GM23338 (cell line): ENCODE results near the gene NPEPL1. TPM values are rescaled to one million over a fixed set of nuclear protein-coding genes. Genes with fewer than 3 reads are reported as not detected.

Experiments
- ATAC-seq: fragments of 200-7000 bp; cut with Tn5 transposase; 3 replicates; pipeline ENCODE4 v1.9.1; 2020
- DNase-seq: peaks from one replicate; pipeline ENCODE4 v3.0.0-alpha.2; 2015; ENCODE audit warnings: low spot score
- H2AFZ ChIP-seq: fragments of 200-600 bp; sonication (generic); 2 replicates; pipeline ENCODE4 v1.8.0; 2016; ENCODE audit warnings: antibody characterized with exemption, mild to moderate bottlenecking, moderate library complexity
- H3F3A ChIP-seq: fragments of 200-600 bp; sonication (generic); replicated peaks from 2 replicates; pipeline ENCODE4 v1.8.0; 2017; ENCODE audit warnings: antibody characterized with exemption, mixed run types, low read depth
- H3K27ac ChIP-seq: fragments of 200-600 bp; sonication (generic); 2 replicates; pipeline ENCODE4 v1.6.1; 2016; ENCODE audit warnings: low read depth
- H3K27me3 ChIP-seq: fragments of 200-600 bp; sonication (generic); 2 replicates; pipeline ENCODE4 v1.8.0; 2016; ENCODE audit warnings: mild to moderate bottlenecking, mixed run types, moderate library complexity; ENCODE audit not compliant: insufficient read depth
- H3K36me3 ChIP-seq: fragments of 200-600 bp; sonication (generic); 2 replicates; pipeline ENCODE4 v1.8.0; 2016; ENCODE audit warnings: mild to moderate bottlenecking; ENCODE audit not compliant: insufficient read depth
- H3K4me1 ChIP-seq: fragments of 200-600 bp; sonication (generic); 2 replicates; pipeline ENCODE4 v1.8.0; 2016; ENCODE audit warnings: mild to moderate bottlenecking, moderate library complexity; ENCODE audit not compliant: insufficient read depth
- H3K4me2 ChIP-seq: fragments of 200-600 bp; sonication (generic); 2 replicates; pipeline ENCODE4 v1.7.1; 2017; ENCODE audit warnings: mixed run types
- H3K4me3 ChIP-seq: fragments of 200-600 bp; sonication (generic); 2 replicates; pipeline ENCODE4 v1.6.1; 2016; ENCODE audit warnings: mixed run types
- H3K79me2 ChIP-seq: fragments of 200-600 bp; sonication (generic); replicated peaks from 2 replicates; pipeline ENCODE4 v1.8.0; 2017; ENCODE audit warnings: mild to moderate bottlenecking; ENCODE audit not compliant: insufficient read depth
- H3K9me2 ChIP-seq: fragments of 200-600 bp; sonication (generic); 2 replicates; pipeline ENCODE4 v1.8.0; 2017; ENCODE audit not compliant: insufficient read depth
- H4K20me1 ChIP-seq: fragments of 200-600 bp; sonication (generic); replicated peaks from 2 replicates; pipeline ENCODE4 v1.8.0; 2017; ENCODE audit warnings: mild to moderate bottlenecking; ENCODE audit not compliant: insufficient read depth
- H3K27ac Mint-ChIP-seq: 2 replicates; pipeline ENCODE4 v1.8.0; 2020; ENCODE audit warnings: inconsistent platforms, mild to moderate bottlenecking, moderate library complexity, mixed read lengths
- H3K27me3 Mint-ChIP-seq: 3 replicates; pipeline ENCODE4 v1.8.0; 2022; ENCODE audit warnings: low read depth, mild to moderate bottlenecking, moderate library complexity, mixed read lengths, inconsistent platforms; ENCODE audit not compliant: insufficient read depth, poor library complexity
- H3K36me3 Mint-ChIP-seq: 3 replicates; pipeline ENCODE4 v1.8.0; 2021; ENCODE audit warnings: low read depth, mild to moderate bottlenecking, inconsistent platforms, moderate library complexity, mixed read lengths
- H3K4me1 Mint-ChIP-seq: 3 replicates; pipeline ENCODE4 v1.8.0; 2020; ENCODE audit warnings: mild to moderate bottlenecking, inconsistent platforms, mixed read lengths
- H3K4me3 Mint-ChIP-seq: 3 replicates; pipeline ENCODE4 v1.8.0; 2021; ENCODE audit warnings: moderate library complexity, mild to moderate bottlenecking, inconsistent platforms, mixed read lengths
- H3K9me3 Mint-ChIP-seq: 3 replicates; pipeline ENCODE4 v1.8.0; 2020; ENCODE audit warnings: moderate library complexity, mild to moderate bottlenecking, inconsistent platforms, mixed read lengths
- CREB1 ChIP-seq: fragments of 250-450 bp; sonication (Bioruptor Pico); IDR thresholded peaks from 2 replicates; pipeline ENCODE4 v1.5.0; 2020; ENCODE audit warnings: low read depth, mild to moderate bottlenecking, moderate library complexity
- EZH2 ChIP-seq: fragments of 200-600 bp; sonication (generic); IDR thresholded peaks from one replicate; pipeline ENCODE4 v1.8.0; 2017; ENCODE audit warnings: antibody characterized with exemption, mild to moderate bottlenecking, low read depth; ENCODE audit not compliant: unreplicated experiment
- EZH2phosphoT487 ChIP-seq: fragments of 200-600 bp; sonication (generic); IDR thresholded peaks from one replicate; pipeline ENCODE4 v1.8.1; 2018; ENCODE audit warnings: antibody characterized with exemption; ENCODE audit not compliant: unreplicated experiment
- JUNB ChIP-seq: IDR thresholded peaks from one replicate; pipeline ENCODE4 v1.6.1; 2016; ENCODE audit warnings: antibody characterized with exemption; ENCODE audit not compliant: unreplicated experiment
- NANOG ChIP-seq: IDR thresholded peaks from 2 replicates; pipeline ENCODE4 v1.6.1; 2016; ENCODE audit warnings: antibody characterized with exemption, borderline replicate concordance
- POLR2AphosphoS5 ChIP-seq: IDR thresholded peaks from 2 replicates; pipeline ENCODE4 v1.6.1; 2016; ENCODE audit warnings: antibody characterized with exemption, low read depth
- ZNF331 ChIP-seq: fragments of 250-450 bp; sonication (Bioruptor Pico); IDR thresholded peaks from 2 replicates; pipeline ENCODE4 v1.5.0; 2020; ENCODE audit warnings: low read depth, mild to moderate bottlenecking, moderate library complexity
- polyA plus RNA-seq: library from polyadenylated mRNA; unstranded; fragments of >200 nt; fragmentation: Nextera tagmentation; extraction: Ambion mirVana; gene quantifications from 2 replicates; pipeline ENCODE4 v1.2.1, GENCODE V29; 2016
- total RNA-seq: library from RNA; depleted of rRNA; stranded (reverse); fragments of >200 nt; shearing (Covaris generic); gene quantifications from 2 replicates; pipeline ENCODE4 v1.2.3, GENCODE V29; 2014
- TF ChIP-seq, protein P1 (sequence below): IDR thresholded peaks from 2 replicates; pipeline ENCODE4 v1.6.1; 2016; ENCODE audit warnings: antibody characterized with exemption
- TF ChIP-seq, protein P2 (sequence below): IDR thresholded peaks from one replicate; pipeline ENCODE4 v1.6.1; 2018; ENCODE audit warnings: antibody characterized with exemption; ENCODE audit not compliant: unreplicated experiment
- TF ChIP-seq, protein P3 (sequence below): fragments of 250-450 bp; sonication (Bioruptor Pico); IDR thresholded peaks from 2 replicates; pipeline ENCODE4 v1.5.0; 2020; ENCODE audit warnings: mild to moderate bottlenecking, moderate library complexity

The NPEPL1 gene
- total and polyA plus RNA-seq, 2 experiments from 2014 or later, result 23.5 to 30.0 TPM

DNA sequence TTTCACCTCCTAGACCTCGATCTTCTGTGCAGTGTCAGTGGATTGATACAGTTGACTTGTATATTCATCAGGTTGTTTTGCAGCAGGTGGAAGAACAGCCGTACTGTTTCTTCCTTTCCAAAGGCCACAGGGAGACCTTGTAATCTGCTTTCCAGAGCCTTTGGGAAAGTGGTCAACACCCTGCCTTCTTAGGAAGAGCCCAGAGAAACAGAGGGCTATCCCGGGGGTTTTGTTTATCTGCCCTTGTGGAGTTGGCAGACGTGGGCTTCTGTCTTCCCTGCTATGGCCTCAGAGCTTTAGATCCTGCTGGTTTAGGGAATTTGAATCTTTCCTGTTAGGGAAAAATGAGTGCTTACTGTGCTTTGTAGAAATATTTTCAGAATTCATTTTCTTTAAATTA, 21.9 kb upstream of the NPEPL1 start:
- Mint-ChIP-seq H3K36me3 (peaks cover 67% of the 10 kb centered on the region), H3K4me1 (peaks cover 68% of the 10 kb centered on the region), H3K27me3 (no peaks in the 10 kb centered on the region), H3K9me3 (no peaks in the 10 kb centered on the region), H3K4me3 (peak overlapping the region; percentile 45; the same call in 2 of the 3 replicates), H3K27ac (peak overlapping the region; percentile 99)
- Histone ChIP-seq H2AFZ (no peak overlapping the region), H3K9me2 (no peaks in the 10 kb centered on the region), H3F3A (peaks cover 17% of the 10 kb centered on the region), H3K4me2 (peak overlapping the region; percentile 8), H3K4me1 (peaks cover 33% of the 10 kb centered on the region), H3K27me3 (no peaks in the 10 kb centered on the region), H3K4me3 (0 out of 2 replicates have a peak overlapping the region, but pooled peaks have one; percentile 5), H3K27ac (peak overlapping the region; percentile 97), H3K36me3 (peaks cover 12% of the 10 kb centered on the region), H3K79me2 (peaks cover 40% of the 10 kb centered on the region), H4K20me1 (no peaks in the 10 kb centered on the region)
- TF ChIP-seq ZNF331 (CRISPR knock-in tag) (no peak), POLR2AphosphoS5 (no peak), JUNB (no peak), EZH2 (no peak), CREB1 (CRISPR knock-in tag) (no peak), EZH2phosphoT487 (no peak), NANOG (no peak)
- TF ChIP-seq, protein P1, sequence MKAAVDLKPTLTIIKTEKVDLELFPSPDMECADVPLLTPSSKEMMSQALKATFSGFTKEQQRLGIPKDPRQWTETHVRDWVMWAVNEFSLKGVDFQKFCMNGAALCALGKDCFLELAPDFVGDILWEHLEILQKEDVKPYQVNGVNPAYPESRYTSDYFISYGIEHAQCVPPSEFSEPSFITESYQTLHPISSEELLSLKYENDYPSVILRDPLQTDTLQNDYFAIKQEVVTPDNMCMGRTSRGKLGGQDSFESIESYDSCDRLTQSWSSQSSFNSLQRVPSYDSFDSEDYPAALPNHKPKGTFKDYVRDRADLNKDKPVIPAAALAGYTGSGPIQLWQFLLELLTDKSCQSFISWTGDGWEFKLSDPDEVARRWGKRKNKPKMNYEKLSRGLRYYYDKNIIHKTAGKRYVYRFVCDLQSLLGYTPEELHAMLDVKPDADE, result no peak
- TF ChIP-seq, protein P2, sequence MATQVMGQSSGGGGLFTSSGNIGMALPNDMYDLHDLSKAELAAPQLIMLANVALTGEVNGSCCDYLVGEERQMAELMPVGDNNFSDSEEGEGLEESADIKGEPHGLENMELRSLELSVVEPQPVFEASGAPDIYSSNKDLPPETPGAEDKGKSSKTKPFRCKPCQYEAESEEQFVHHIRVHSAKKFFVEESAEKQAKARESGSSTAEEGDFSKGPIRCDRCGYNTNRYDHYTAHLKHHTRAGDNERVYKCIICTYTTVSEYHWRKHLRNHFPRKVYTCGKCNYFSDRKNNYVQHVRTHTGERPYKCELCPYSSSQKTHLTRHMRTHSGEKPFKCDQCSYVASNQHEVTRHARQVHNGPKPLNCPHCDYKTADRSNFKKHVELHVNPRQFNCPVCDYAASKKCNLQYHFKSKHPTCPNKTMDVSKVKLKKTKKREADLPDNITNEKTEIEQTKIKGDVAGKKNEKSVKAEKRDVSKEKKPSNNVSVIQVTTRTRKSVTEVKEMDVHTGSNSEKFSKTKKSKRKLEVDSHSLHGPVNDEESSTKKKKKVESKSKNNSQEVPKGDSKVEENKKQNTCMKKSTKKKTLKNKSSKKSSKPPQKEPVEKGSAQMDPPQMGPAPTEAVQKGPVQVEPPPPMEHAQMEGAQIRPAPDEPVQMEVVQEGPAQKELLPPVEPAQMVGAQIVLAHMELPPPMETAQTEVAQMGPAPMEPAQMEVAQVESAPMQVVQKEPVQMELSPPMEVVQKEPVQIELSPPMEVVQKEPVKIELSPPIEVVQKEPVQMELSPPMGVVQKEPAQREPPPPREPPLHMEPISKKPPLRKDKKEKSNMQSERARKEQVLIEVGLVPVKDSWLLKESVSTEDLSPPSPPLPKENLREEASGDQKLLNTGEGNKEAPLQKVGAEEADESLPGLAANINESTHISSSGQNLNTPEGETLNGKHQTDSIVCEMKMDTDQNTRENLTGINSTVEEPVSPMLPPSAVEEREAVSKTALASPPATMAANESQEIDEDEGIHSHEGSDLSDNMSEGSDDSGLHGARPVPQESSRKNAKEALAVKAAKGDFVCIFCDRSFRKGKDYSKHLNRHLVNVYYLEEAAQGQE, result no peak
- TF ChIP-seq, protein P3, sequence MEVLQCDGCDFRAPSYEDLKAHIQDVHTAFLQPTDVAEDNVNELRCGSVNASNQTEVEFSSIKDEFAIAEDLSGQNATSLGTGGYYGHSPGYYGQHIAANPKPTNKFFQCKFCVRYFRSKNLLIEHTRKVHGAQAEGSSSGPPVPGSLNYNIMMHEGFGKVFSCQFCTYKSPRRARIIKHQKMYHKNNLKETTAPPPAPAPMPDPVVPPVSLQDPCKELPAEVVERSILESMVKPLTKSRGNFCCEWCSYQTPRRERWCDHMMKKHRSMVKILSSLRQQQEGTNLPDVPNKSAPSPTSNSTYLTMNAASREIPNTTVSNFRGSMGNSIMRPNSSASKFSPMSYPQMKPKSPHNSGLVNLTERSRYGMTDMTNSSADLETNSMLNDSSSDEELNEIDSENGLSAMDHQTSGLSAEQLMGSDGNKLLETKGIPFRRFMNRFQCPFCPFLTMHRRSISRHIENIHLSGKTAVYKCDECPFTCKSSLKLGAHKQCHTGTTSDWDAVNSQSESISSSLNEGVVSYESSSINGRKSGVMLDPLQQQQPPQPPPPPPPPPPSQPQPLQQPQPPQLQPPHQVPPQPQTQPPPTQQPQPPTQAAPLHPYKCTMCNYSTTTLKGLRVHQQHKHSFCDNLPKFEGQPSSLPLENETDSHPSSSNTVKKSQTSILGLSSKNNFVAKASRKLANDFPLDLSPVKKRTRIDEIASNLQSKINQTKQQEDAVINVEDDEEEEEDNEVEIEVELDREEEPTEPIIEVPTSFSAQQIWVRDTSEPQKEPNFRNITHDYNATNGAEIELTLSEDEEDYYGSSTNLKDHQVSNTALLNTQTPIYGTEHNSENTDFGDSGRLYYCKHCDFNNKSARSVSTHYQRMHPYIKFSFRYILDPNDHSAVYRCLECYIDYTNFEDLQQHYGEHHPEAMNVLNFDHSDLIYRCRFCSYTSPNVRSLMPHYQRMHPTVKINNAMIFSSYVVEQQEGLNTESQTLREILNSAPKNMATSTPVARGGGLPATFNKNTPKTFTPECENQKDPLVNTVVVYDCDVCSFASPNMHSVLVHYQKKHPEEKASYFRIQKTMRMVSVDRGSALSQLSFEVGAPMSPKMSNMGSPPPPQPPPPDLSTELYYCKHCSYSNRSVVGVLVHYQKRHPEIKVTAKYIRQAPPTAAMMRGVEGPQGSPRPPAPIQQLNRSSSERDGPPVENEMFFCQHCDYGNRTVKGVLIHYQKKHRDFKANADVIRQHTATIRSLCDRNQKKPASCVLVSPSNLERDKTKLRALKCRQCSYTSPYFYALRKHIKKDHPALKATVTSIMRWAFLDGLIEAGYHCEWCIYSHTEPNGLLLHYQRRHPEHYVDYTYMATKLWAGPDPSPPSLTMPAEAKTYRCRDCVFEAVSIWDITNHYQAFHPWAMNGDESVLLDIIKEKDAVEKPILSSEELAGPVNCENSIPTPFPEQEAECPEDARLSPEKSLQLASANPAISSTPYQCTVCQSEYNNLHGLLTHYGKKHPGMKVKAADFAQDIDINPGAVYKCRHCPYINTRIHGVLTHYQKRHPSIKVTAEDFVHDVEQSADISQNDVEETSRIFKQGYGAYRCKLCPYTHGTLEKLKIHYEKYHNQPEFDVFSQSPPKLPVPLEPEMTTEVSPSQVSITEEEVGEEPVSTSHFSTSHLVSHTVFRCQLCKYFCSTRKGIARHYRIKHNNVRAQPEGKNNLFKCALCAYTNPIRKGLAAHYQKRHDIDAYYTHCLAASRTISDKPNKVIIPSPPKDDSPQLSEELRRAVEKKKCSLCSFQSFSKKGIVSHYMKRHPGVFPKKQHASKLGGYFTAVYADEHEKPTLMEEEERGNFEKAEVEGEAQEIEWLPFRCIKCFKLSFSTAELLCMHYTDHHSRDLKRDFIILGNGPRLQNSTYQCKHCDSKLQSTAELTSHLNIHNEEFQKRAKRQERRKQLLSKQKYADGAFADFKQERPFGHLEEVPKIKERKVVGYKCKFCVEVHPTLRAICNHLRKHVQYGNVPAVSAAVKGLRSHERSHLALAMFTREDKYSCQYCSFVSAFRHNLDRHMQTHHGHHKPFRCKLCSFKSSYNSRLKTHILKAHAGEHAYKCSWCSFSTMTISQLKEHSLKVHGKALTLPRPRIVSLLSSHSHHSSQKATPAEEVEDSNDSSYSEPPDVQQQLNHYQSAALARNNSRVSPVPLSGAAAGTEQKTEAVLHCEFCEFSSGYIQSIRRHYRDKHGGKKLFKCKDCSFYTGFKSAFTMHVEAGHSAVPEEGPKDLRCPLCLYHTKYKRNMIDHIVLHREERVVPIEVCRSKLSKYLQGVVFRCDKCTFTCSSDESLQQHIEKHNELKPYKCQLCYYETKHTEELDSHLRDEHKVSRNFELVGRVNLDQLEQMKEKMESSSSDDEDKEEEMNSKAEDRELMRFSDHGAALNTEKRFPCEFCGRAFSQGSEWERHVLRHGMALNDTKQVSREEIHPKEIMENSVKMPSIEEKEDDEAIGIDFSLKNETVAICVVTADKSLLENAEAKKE (CRISPR knock-in tag), result no peak
- DNase-seq, result no peak
- ATAC-seq, result peak; percentile 12
